ENCODE measurements around the gene CIDEB. TPM values are rescaled to one million over a fixed set of nuclear protein-coding genes. Genes with fewer than 3 reads are reported as not detected.

Gene CIDEB
- total and polyA plus RNA-seq, 9 of the 15 experiments (the other 6 are each of a cell fraction or from before 2014, with no cell fraction given) = 0.03 to 0.35 (median 0.09) TPM; not detected in 3

GRCh38 chr14:24274101-24274543, 33.7 kb downstream of the CIDEB start (continued):
- TF ChIP-seq CBX3 (IDR thresholded peaks at IDR 0.05; ENCODE audit: borderline replicate concordance in 1 of 2, low read length in 2 of 2) (no peak), BRD9 (IDR thresholded peaks at IDR 0.05; ENCODE audit: low read depth, partially characterized antibody) (no peak), ZNF134 (CRISPR knock-in tag; conservative IDR thresholded peaks at IDR 0.05) (no peak), TAL1 (IDR thresholded peaks at IDR 0.05) (peak; percentile 76), TFE3 (CRISPR knock-in tag; IDR thresholded peaks at IDR 0.05) (no peak), BACH1 (tag; IDR thresholded peaks at IDR 0.05) (no peak), KLF1 (tag; IDR thresholded peaks at IDR 0.05) (no peak), CBFA2T2 (conservative IDR thresholded peaks at IDR 0.05) (peak; percentile 75), SMARCE1 (IDR thresholded peaks at IDR 0.05) (peak; percentile 78), MTA3 (IDR thresholded peaks at IDR 0.05; ENCODE audit: borderline replicate concordance) (0 out of 2 replicates have a peak, but pooled peaks have one; percentile 29), TEAD4 (IDR thresholded peaks at IDR 0.05; ENCODE audit: low read length) (peak; percentile 79), TEAD4 (CRISPR knock-in tag; IDR thresholded peaks at IDR 0.05; ENCODE audit: borderline replicate concordance) (no peak), SNRNP70 (optimal IDR thresholded peaks at IDR 0.05; ENCODE audit: low read depth, low read length) (no peak), DPF2 (IDR thresholded peaks at IDR 0.05) (peak; percentile 75), KAT2B (IDR thresholded peaks at IDR 0.05; ENCODE audit: low read depth, low read length) (no peak), ZBTB8A (IDR thresholded peaks at IDR 0.05; ENCODE audit: partially characterized antibody) (no peak), CBFA2T3 (IDR thresholded peaks at IDR 0.05) (peak; percentile 86), MTA2 (IDR thresholded peaks at IDR 0.05; ENCODE audit: low read depth) (peak; percentile 67)
- TF ChIP-seq, protein P1, sequence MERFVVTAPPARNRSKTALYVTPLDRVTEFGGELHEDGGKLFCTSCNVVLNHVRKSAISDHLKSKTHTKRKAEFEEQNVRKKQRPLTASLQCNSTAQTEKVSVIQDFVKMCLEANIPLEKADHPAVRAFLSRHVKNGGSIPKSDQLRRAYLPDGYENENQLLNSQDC (CRISPR knock-in tag; IDR thresholded peaks at IDR 0.05) = no peak
- TF ChIP-seq, protein P2, sequence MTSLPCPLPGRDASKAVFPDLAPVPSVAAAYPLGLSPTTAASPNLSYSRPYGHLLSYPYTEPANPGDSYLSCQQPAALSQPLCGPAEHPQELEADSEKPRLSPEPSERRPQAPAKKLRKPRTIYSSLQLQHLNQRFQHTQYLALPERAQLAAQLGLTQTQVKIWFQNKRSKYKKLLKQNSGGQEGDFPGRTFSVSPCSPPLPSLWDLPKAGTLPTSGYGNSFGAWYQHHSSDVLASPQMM (CRISPR knock-in tag; IDR thresholded peaks at IDR 0.05) = no peak
- TF ChIP-seq, protein P3, sequence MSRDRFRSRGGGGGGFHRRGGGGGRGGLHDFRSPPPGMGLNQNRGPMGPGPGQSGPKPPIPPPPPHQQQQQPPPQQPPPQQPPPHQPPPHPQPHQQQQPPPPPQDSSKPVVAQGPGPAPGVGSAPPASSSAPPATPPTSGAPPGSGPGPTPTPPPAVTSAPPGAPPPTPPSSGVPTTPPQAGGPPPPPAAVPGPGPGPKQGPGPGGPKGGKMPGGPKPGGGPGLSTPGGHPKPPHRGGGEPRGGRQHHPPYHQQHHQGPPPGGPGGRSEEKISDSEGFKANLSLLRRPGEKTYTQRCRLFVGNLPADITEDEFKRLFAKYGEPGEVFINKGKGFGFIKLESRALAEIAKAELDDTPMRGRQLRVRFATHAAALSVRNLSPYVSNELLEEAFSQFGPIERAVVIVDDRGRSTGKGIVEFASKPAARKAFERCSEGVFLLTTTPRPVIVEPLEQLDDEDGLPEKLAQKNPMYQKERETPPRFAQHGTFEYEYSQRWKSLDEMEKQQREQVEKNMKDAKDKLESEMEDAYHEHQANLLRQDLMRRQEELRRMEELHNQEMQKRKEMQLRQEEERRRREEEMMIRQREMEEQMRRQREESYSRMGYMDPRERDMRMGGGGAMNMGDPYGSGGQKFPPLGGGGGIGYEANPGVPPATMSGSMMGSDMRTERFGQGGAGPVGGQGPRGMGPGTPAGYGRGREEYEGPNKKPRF (IDR thresholded peaks at IDR 0.05; ENCODE audit: low read depth, low read length) = no peak

All from K562 (cell line).